Measurements from ENCODE around the gene RASSF3. TPM values are rescaled to one million over a fixed set of nuclear protein-coding genes. Genes with fewer than 3 reads are reported as not detected.

Gene RASSF3
- total and polyA plus RNA-seq, 2 experiments from 2014 or later = 20.6 to 39.6 TPM

GRCh38 chr12:64574837-64575236 is 35.5 kb upstream of the RASSF3 start (continued):
- TF ChIP-seq ZNF462 (CRISPR knock-in tag; IDR thresholded peaks at IDR 0.05) (no peak), NANOG (IDR thresholded peaks at IDR 0.05; ENCODE audit: borderline replicate concordance) (no peak)

GRCh38 chr12:64577046-64577445 is 33.2 kb upstream of the RASSF3 start:
- Mint-ChIP-seq H3K36me3 (ENCODE audit: low read depth) (peaks cover 3% of the 10 kb centered on the region; the same call in 1 of the 3 replicates), H3K9me3 (peaks cover 23% of the 10 kb centered on the region), H3K27ac (no peak overlapping the region), H3K27me3 (ENCODE audit: insufficient read depth, low read depth, poor library complexity) (no peaks in the 10 kb centered on the region), H3K4me3 (no peak overlapping the region), H3K4me1 (no peaks in the 10 kb centered on the region)
- H3K9me2 ChIP-seq (ENCODE audit: insufficient read depth) = no peaks in the 10 kb centered on the region
- H2AFZ ChIP-seq = no peak overlapping the region
- no peak overlapping the region for H3K27ac ChIP-seq (ENCODE audit: low read depth)
- H4K20me1 ChIP-seq (replicated peaks; ENCODE audit: insufficient read depth) = no peaks in the 10 kb centered on the region
- DNase-seq (ENCODE audit: low spot score) (no peak), ATAC-seq (no peak)
- H3K4me3 ChIP-seq = no peak overlapping the region
- no peak overlapping the region for H3K4me2 ChIP-seq
- no peaks in the 10 kb centered on the region for H3K27me3 ChIP-seq (ENCODE audit: insufficient read depth)
- H3K79me2 ChIP-seq (replicated peaks; ENCODE audit: insufficient read depth) = no peaks in the 10 kb centered on the region
- peaks cover 10% of the 10 kb centered on the region; the same call in 1 of the 2 replicates for H3K36me3 ChIP-seq (ENCODE audit: insufficient read depth)
- no peaks in the 10 kb centered on the region for H3F3A ChIP-seq (replicated peaks; ENCODE audit: low read depth)
- no peaks in the 10 kb centered on the region for H3K4me1 ChIP-seq (ENCODE audit: insufficient read depth)
- TF ChIP-seq CREB1 (CRISPR knock-in tag; IDR thresholded peaks at IDR 0.05; ENCODE audit: low read depth) (no peak), STAT1 (IDR thresholded peaks at IDR 0.05; ENCODE audit: unreplicated experiment) (no peak), JUNB (IDR thresholded peaks at IDR 0.05; ENCODE audit: unreplicated experiment) (no peak), NANOG (IDR thresholded peaks at IDR 0.05; ENCODE audit: borderline replicate concordance) (no peak), EZH2 (IDR thresholded peaks at IDR 0.05; ENCODE audit: low read depth, unreplicated experiment) (no peak), EZH2phosphoT487 (IDR thresholded peaks at IDR 0.05; ENCODE audit: unreplicated experiment) (no peak), ETS1 (IDR thresholded peaks at IDR 0.05) (no peak), ZNF331 (CRISPR knock-in tag; IDR thresholded peaks at IDR 0.05; ENCODE audit: low read depth) (no peak), CTCF (conservative IDR thresholded peaks at IDR 0.05; ENCODE audit: low read depth in 2 of 2) (no peak)
